Muscle layer of colon (tissue), 2 donors: ENCODE measurements around the gene HOXD8.

Experiments used
- H3K27ac ChIP-seq: one replicate; pipeline ENCODE4 v1.7.0; 2013; ENCODE audit warnings: low read depth, mild to moderate bottlenecking, low read length, moderate library complexity
- H3K27me3 ChIP-seq, 2 donors: one replicate each; pipeline ENCODE4 v1.7.0; 2013; ENCODE audit warnings: low read length in 2 of 2, mild to moderate bottlenecking in 2 of 2; ENCODE audit not compliant: insufficient read depth in 2 of 2, control insufficient read depth in 1 of 2
- H3K36me3 ChIP-seq: one replicate; pipeline ENCODE4 v1.7.0; 2013; ENCODE audit warnings: mild to moderate bottlenecking, low read length; ENCODE audit not compliant: insufficient read depth
- H3K4me1 ChIP-seq: one replicate; pipeline ENCODE4 v1.7.0; 2013; ENCODE audit warnings: mild to moderate bottlenecking, low read length; ENCODE audit not compliant: insufficient read depth
- H3K4me3 ChIP-seq, 2 donors: one replicate each; pipeline ENCODE4 v1.7.0; 2013; ENCODE audit warnings: low read length in 2 of 2, low read depth in 1 of 2, mild to moderate bottlenecking in 1 of 2, moderate library complexity in 1 of 2
- H3K9ac ChIP-seq: one replicate; pipeline ENCODE4 v1.7.0; 2013; ENCODE audit warnings: low read length
- H3K9me3 ChIP-seq: one replicate; pipeline ENCODE4 v1.7.0; 2013; ENCODE audit warnings: mild to moderate bottlenecking, low read length
- donor health status: abdominal sarcoma.
- donor health status: Adenocarcinoma of cecum.

The HOXD8 gene

GRCh38 chr2:176178757-176179295 lies 49.3 kb downstream of the HOXD8 start:
- H3K4me3 ChIP-seq, result peak overlapping the region in 1 of 2 donors; percentile 57
- no peaks in the 10 kb centered on the region for H3K9me3 ChIP-seq
- peaks cover 16 to 37% of the 10 kb centered on the region in 2 donors for H3K27me3 ChIP-seq
- no peaks in the 10 kb centered on the region for H3K36me3 ChIP-seq
- peaks cover 7% of the 10 kb centered on the region for H3K4me1 ChIP-seq
- H3K27ac ChIP-seq, result no peak overlapping the region
- no peak overlapping the region for H3K9ac ChIP-seq

- H3K27me3 ChIP-seq, result peaks cover 16 to 17% of the 10 kb centered on the region in 2 donors
- H3K4me1 ChIP-seq, result no peaks in the 10 kb centered on the region
- H3K9ac ChIP-seq, result no peak overlapping the region
- no peak overlapping the region for H3K4me3 ChIP-seq
- H3K9me3 ChIP-seq, result no peaks in the 10 kb centered on the region
- no peaks in the 10 kb centered on the region for H3K36me3 ChIP-seq
- no peak overlapping the region for H3K27ac ChIP-seq
Observed at GRCh38 chr2:176181551-176181950, 52.0 kb downstream of the HOXD8 start.
